Endothelial cell of umbilical vein (primary cell): ENCODE measurements around the gene NNT. TPM values are rescaled to one million over a fixed set of nuclear protein-coding genes. Genes with fewer than 3 reads are reported as not detected.

Experiments
- BruUV-seq: library from RNA; stranded (reverse); fragments of 400-500 nt; replicated peaks from 2 replicates; lab custom pipeline; 2021; lab: Mats Ljungman, UMichigan
- CTCF ChIA-PET: fragments of 300-600, 350-600 bp; sonication (Branson Sonifier 250); formaldehyde crosslinking; loops from one replicate; lab custom pipeline; 2021; ENCODE audit warnings: antibody characterized with exemption, inconsistent platforms; lab: Charles Lee
- POLR2A ChIA-PET: fragments of 300-600, 350-600 bp; sonication (Branson Sonifier 250); formaldehyde crosslinking; loops from one replicate; lab custom pipeline; 2021; ENCODE audit warnings: antibody characterized with exemption, inconsistent platforms; lab: Charles Lee
- DNase-seq: peaks from one replicate; pipeline ENCODE4 v3.0.0-alpha.2; 2011; ENCODE audit warnings: low read depth, low spot score
- FAIRE-seq: peaks from 2 replicates; lab custom pipeline; 2011; peaks lifted over from hg19 to GRCh38; lab: Jason Lieb, UNC
- H2AFZ ChIP-seq: 2 replicates; pipeline ENCODE4 v1.6.0; 2012; ENCODE audit warnings: low read depth, low read length, control low read depth, inconsistent platforms
- H3K27ac ChIP-seq: 2 replicates; pipeline ENCODE4 v1.5.1; 2011; ENCODE audit warnings: low read depth, mild to moderate bottlenecking, control low read depth, low read length, moderate library complexity; ENCODE audit not compliant: insufficient read depth
- H3K27me3 ChIP-seq, 2 experiments: 2 replicates each; pipeline versions ENCODE4 v1.6.0 to v1.6.1; 2011; ENCODE audit warnings: low read length in 2 of 2, mixed read lengths in 1 of 2; ENCODE audit not compliant: control insufficient read depth in 2 of 2, insufficient read depth in 2 of 2
- H3K36me3 ChIP-seq, 2 experiments: 2 replicates in 1 of 2; 3 replicates in 1 of 2; pipeline ENCODE4 v1.5.1; 2011; ENCODE audit warnings: low read length in 2 of 2, mild to moderate bottlenecking in 1 of 2, moderate library complexity in 1 of 2; ENCODE audit not compliant: control insufficient read depth in 2 of 2, insufficient read depth in 2 of 2; ENCODE audit errors: extremely low read depth in 1 of 2
- H3K4me1 ChIP-seq: 3 replicates; pipeline ENCODE4 v1.5.1; 2011; ENCODE audit warnings: mild to moderate bottlenecking, low read length; ENCODE audit not compliant: control insufficient read depth, insufficient read depth; ENCODE audit errors: extremely low read depth
- H3K4me2 ChIP-seq: 2 replicates; pipeline ENCODE4 v1.6.1; 2011; ENCODE audit warnings: low read length, control low read depth, mixed read lengths; ENCODE audit not compliant: insufficient read depth
- H3K4me3 ChIP-seq, 3 experiments: fragments of 200-600 bp in 1 of 3; sonication (generic), shearing (Covaris generic) in 1 of 3; replicated peaks in 1 of 3; 2 replicates each; pipeline ENCODE4 v1.5.1; 2011 to 2016; ENCODE audit warnings: control low read depth in 3 of 3, low read length in 3 of 3, mild to moderate bottlenecking in 2 of 3, inconsistent platforms in 1 of 3, low read depth in 1 of 3, moderate library complexity in 1 of 3; ENCODE audit not compliant: insufficient read depth in 1 of 3
- H3K79me2 ChIP-seq: 2 replicates; pipeline ENCODE4 v1.6.0; 2012; ENCODE audit warnings: low read length, inconsistent platforms; ENCODE audit not compliant: control insufficient read depth, insufficient read depth
- H3K9ac ChIP-seq: replicated peaks from 2 replicates; pipeline ENCODE3; 2011; ENCODE audit warnings: low read length, control low read depth; ENCODE audit not compliant: insufficient read depth; ENCODE audit errors: extremely low read depth
- H3K9me1 ChIP-seq: replicated peaks from 3 replicates; pipeline ENCODE4 v1.6.0; 2011; ENCODE audit warnings: mild to moderate bottlenecking, low read length; ENCODE audit not compliant: control insufficient read depth, insufficient read depth; ENCODE audit errors: extremely low read depth
- H3K9me3 ChIP-seq: replicated peaks from 2 replicates; pipeline ENCODE4 v1.5.1; 2012; ENCODE audit warnings: low read length, inconsistent platforms; ENCODE audit not compliant: control insufficient read depth, insufficient read depth
- H4K20me1 ChIP-seq: replicated peaks from 2 replicates; pipeline ENCODE3; 2011; ENCODE audit warnings: mild to moderate bottlenecking, low read length; ENCODE audit not compliant: control insufficient read depth, insufficient read depth; ENCODE audit errors: extremely low read depth
- CTCF ChIP-seq, 2 donors: IDR thresholded peaks; 1 replicate in 1 of 2; 2 replicates in 1 of 2; pipeline ENCODE4 v1.5.1; 2011; ENCODE audit warnings: low read length in 2 of 2, mild to moderate bottlenecking in 2 of 2, moderate library complexity in 2 of 2, control low read depth in 1 of 2, inconsistent platforms in 1 of 2, low read depth in 1 of 2; ENCODE audit not compliant: insufficient read depth in 1 of 2; ENCODE audit errors: extremely low read depth in 1 of 2
- EZH2 ChIP-seq: IDR thresholded peaks from 2 replicates; pipeline ENCODE4 v1.6.1; 2012; ENCODE audit warnings: borderline replicate concordance, low read depth, mild to moderate bottlenecking, moderate library complexity, low read length, inconsistent platforms; ENCODE audit not compliant: severe bottlenecking
- FOS ChIP-seq: IDR thresholded peaks from 2 replicates; pipeline ENCODE4 v1.6.1; 2011; ENCODE audit warnings: mild to moderate bottlenecking, low read length, moderate library complexity, borderline replicate concordance; ENCODE audit not compliant: insufficient read depth
- GATA2 ChIP-seq: IDR thresholded peaks from 2 replicates; pipeline ENCODE4 v1.7.0; 2011; ENCODE audit warnings: low read depth, mild to moderate bottlenecking, moderate library complexity, mixed read lengths, low read length; ENCODE audit not compliant: insufficient read length, insufficient read depth
- JUN ChIP-seq: IDR thresholded peaks from 2 replicates; pipeline ENCODE4 v1.6.1; 2011; ENCODE audit warnings: borderline replicate concordance, low read depth; ENCODE audit not compliant: insufficient read length, insufficient read depth
- MAX ChIP-seq: IDR thresholded peaks from 2 replicates; pipeline ENCODE4 v1.6.1; 2011; ENCODE audit not compliant: insufficient read depth, insufficient read length
- MYC ChIP-seq: IDR thresholded peaks from one replicate; pipeline ENCODE4 v1.6.1; 2011; ENCODE audit warnings: mild to moderate bottlenecking, low read depth, low read length
- POLR2A ChIP-seq: IDR thresholded peaks from 2 replicates; pipeline ENCODE4 v1.6.1; 2012; ENCODE audit warnings: low read depth, mild to moderate bottlenecking, control low read depth, low read length
- POLR2AphosphoS5 ChIP-seq: IDR thresholded peaks from 2 replicates; pipeline ENCODE4 v1.6.1; 2012; ENCODE audit warnings: low read depth, mild to moderate bottlenecking, control low read depth, low read length, moderate library complexity; ENCODE audit not compliant: insufficient read depth
- dilution Hi-C: fragments of 300-500 bp; cut with MboI; formaldehyde crosslinking; loops from one replicate; pipeline ENCODE4 v1.15.0; 2019; ENCODE audit warnings: low sequenced_read_pairs; ENCODE audit not compliant: extremely low pct_ligation_motif_present
- intact Hi-C: fragments of 100-400 bp; cut with micrococcal nuclease; formaldehyde crosslinking; loops from one replicate; pipeline ENCODE4 v1.10.0; 2022
- polyA plus RNA-seq, 4 experiments: library from polyadenylated mRNA; depleted of rRNA in 3 of 4; stranded (reverse) in 3 of 4; unstranded in 1 of 4; fragments of >200 nt; gene quantifications; 2 replicates each; pipeline versions ENCODE4 v1.2.1 to v1.2.3, GENCODE V29; 2011 to 2012; ENCODE audit warnings: missing spikeins in 1 of 4
- total RNA-seq: library from RNA; stranded (reverse); gene quantifications from 2 replicates; pipeline ENCODE4 v1.2.3, GENCODE V29; 2021

The NNT gene
- total and polyA plus RNA-seq, 2 donors (not counting 3 experiments of a cell fraction or from before 2014, with no cell fraction given): 38.2 to 82.5 TPM

GRCh38 chr5:43687275-43687674 lies 84.3 kb downstream of the NNT start:
- H3K4me1 ChIP-seq: no peaks in the 10 kb centered on the region
- H3K36me3 ChIP-seq: no peaks in the 10 kb centered on the region
- dilution Hi-C loops: no loop called here
- CTCF ChIA-PET: interaction anchor here (1.0 kb wide), 2 partner anchors 12 to 1087 kb away, joined by 3 read pairs; no protein-coding TSS in a partner anchor
- no peaks in the 10 kb centered on the region for H4K20me1 ChIP-seq
- intact Hi-C loops: no loop called here
- no peak overlapping the region for H2AFZ ChIP-seq
- TF ChIP-seq JUN (no peak), MYC (no peak), POLR2AphosphoS5 (no peak), FOS (no peak), MAX (no peak), GATA2 (no peak), EZH2 (no peak), POLR2A (no peak)
- H3K9me1 ChIP-seq: no peaks in the 10 kb centered on the region
- no peaks in the 10 kb centered on the region for H3K9me3 ChIP-seq
- H3K79me2 ChIP-seq: no peaks in the 10 kb centered on the region
- POLR2A ChIA-PET: no interaction called here
- H3K4me2 ChIP-seq: no peak overlapping the region
- H3K27me3 ChIP-seq: no peaks in the 10 kb centered on the region
- no peak overlapping the region for H3K27ac ChIP-seq
- DNase-seq (no peak), FAIRE-seq (no peak)
- H3K4me3 ChIP-seq: no peak overlapping the region
- BruUV-seq: no TSS peak
- H3K9ac ChIP-seq: no peak overlapping the region

GRCh38 chr5:43691275-43691674 lies 88.3 kb downstream of the NNT start:
- TF ChIP-seq EZH2 (no peak), JUN (no peak), GATA2 (no peak), MYC (no peak), POLR2A (no peak), POLR2AphosphoS5 (no peak), CTCF (IDR thresholded peaks at IDR 0.05; ENCODE audit: extremely low read depth in 1 of 2, insufficient read depth in 1 of 2, low read depth in 1 of 2, low read length in 2 of 2) (no peak), MAX (no peak), FOS (no peak)
- no peaks in the 10 kb centered on the region for H3K27me3 ChIP-seq
- intact Hi-C loops: no loop called here
- no peak overlapping the region for H3K27ac ChIP-seq
- FAIRE-seq (no peak), DNase-seq (no peak)
- H3K9ac ChIP-seq: no peak overlapping the region
- no peaks in the 10 kb centered on the region for H3K36me3 ChIP-seq
- H2AFZ ChIP-seq: no peak overlapping the region
- H4K20me1 ChIP-seq: no peaks in the 10 kb centered on the region
- CTCF ChIA-PET: no interaction called here
- dilution Hi-C loops: no loop called here
- no peaks in the 10 kb centered on the region for H3K4me1 ChIP-seq
- H3K4me3 ChIP-seq: no peak overlapping the region
- no peaks in the 10 kb centered on the region for H3K9me1 ChIP-seq
- H3K4me2 ChIP-seq: no peak overlapping the region
- no peaks in the 10 kb centered on the region for H3K79me2 ChIP-seq
- no peaks in the 10 kb centered on the region for H3K9me3 ChIP-seq
- no TSS peak for BruUV-seq
- POLR2A ChIA-PET: no interaction called here
